Prostate gland (tissue), 2 donors: ENCODE measurements around the gene CTIF.

Source experiments
- CTCF ChIP-seq, 4 experiments: fragments of 200-600 bp in 2 of 4; fragments of 450-650 bp in 2 of 4; sonication (generic) in 2 of 4; IDR thresholded peaks; 1 replicate in 3 of 4; 2 replicates in 1 of 4; pipeline ENCODE4 v1.5.1; 2016 to 2019; ENCODE audit warnings: antibody characterized with exemption in 4 of 4, mild to moderate bottlenecking in 2 of 4, moderate library complexity in 2 of 4
- POLR2AphosphoS5 ChIP-seq: sonication (generic); formaldehyde crosslinking; IDR thresholded peaks from one replicate; pipeline ENCODE4 v1.6.1; 2017; ENCODE audit warnings: antibody characterized with exemption

GRCh38 chr18:48809365-48809764 is 270.5 kb downstream of the CTIF start:
- no peak for TF ChIP-seq POLR2AphosphoS5
- no peak for TF ChIP-seq CTCF (IDR thresholded peaks at IDR 0.05)
